Endothelial cell (in vitro differentiated cells): ENCODE results near the gene GLE1. TPM values are rescaled to one million over a fixed set of nuclear protein-coding genes. Genes with fewer than 3 reads are reported as not detected.

Experiments used
- DNase-seq: peaks from one replicate; pipeline ENCODE4 v3.0.0; 2021; ENCODE audit warnings: low spot score
- H3K27ac Mint-ChIP-seq: one replicate; pipeline ENCODE4 v1.8.0; 2021; ENCODE audit warnings: mixed read lengths, inconsistent platforms; ENCODE audit not compliant: unreplicated experiment
- H3K27me3 Mint-ChIP-seq: one replicate; pipeline ENCODE4 v1.8.0; 2021; ENCODE audit warnings: mild to moderate bottlenecking, moderate library complexity, mixed read lengths, inconsistent platforms; ENCODE audit not compliant: unreplicated experiment
- H3K36me3 Mint-ChIP-seq: one replicate; pipeline ENCODE4 v1.8.0; 2021; ENCODE audit warnings: mild to moderate bottlenecking, low read depth, mixed read lengths, inconsistent platforms; ENCODE audit not compliant: unreplicated experiment
- H3K4me1 Mint-ChIP-seq: one replicate; pipeline ENCODE4 v1.8.0; 2021; ENCODE audit warnings: mild to moderate bottlenecking, mixed read lengths, inconsistent platforms; ENCODE audit not compliant: unreplicated experiment
- H3K4me3 Mint-ChIP-seq: one replicate; pipeline ENCODE4 v1.8.0; 2021; ENCODE audit warnings: mild to moderate bottlenecking, mixed read lengths, inconsistent platforms; ENCODE audit not compliant: unreplicated experiment
- H3K9me3 Mint-ChIP-seq: one replicate; pipeline ENCODE4 v1.8.0; 2021; ENCODE audit warnings: mixed read lengths, inconsistent platforms; ENCODE audit not compliant: unreplicated experiment
- CTCF ChIP-seq: fragments of 200-600 bp; sonication (generic); IDR thresholded peaks from one replicate; pipeline ENCODE4 v1.5.0; 2021; ENCODE audit warnings: antibody characterized with exemption; ENCODE audit not compliant: unreplicated experiment
- total RNA-seq: library from RNA; stranded (reverse); fragmentation: NEBNext Ultra II Directional; extraction: Animal tissue kit (Norgen Biotek cat#: 25700); gene quantifications from one replicate; pipeline ENCODE4 v1.2.1, GENCODE V29; 2021; ENCODE audit not compliant: unreplicated experiment

The GLE1 gene
- total RNA-seq, 1 donor from 2014 or later = 17.5 TPM

DNA sequence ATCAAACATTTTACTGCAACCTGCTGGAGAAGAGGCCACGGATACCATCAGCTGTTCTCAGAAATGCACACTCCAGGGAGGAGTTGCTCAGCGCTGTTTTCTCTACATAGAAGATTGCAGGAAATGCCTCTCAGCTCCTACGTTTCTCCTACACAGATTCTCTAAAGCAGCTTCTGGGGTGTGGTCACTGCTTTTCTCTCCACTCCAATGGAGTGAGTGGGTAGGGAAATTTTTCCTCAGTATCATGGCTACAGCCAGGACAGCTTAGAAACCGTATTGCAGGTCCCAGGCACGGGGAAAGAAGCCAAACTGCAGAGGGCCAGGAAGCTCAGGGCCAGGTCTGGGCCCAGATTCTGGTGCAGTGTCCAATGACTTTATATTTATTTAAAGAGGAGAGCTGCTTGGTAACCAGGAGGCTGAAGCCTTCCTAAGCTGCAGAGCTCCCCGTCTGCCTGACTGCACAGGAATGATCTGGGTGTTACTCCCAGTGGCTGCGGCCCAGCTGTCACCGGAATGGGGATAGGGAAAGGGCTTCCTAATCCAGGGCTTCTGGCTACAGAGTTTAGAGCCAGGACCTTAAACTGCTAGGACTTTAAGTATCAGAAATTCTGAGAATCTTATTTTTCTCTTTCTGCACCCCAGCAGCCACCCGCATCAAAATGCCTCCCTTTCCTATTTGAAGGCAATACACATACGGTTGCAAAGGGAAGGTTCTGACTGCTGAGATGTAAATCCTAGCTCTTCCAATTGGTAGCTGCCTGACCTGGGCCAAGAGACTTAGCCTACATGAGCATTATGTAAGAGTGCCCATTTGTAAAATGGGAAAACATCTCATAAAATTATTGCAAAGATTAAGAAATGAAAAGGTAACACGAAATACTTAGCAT is 46.5 kb downstream of the GLE1 start:
- Mint-ChIP-seq H3K27ac (peak overlapping the region; percentile 96), H3K4me3 (peak overlapping the region; percentile 94), H3K9me3 (no peaks in the 10 kb centered on the region), H3K36me3 (no peaks in the 10 kb centered on the region), H3K4me1 (peaks cover 16% of the 10 kb centered on the region), H3K27me3 (peaks cover 7% of the 10 kb centered on the region)
- DNase-seq = no peak
- no peak for TF ChIP-seq CTCF

GRCh38 chr9:128551657-128552152 is 47.2 kb downstream of the GLE1 start:
- peaks cover 19% of the 10 kb centered on the region for H3K4me1 Mint-ChIP-seq
- TF ChIP-seq CTCF = no peak
- peak overlapping the region; percentile 94 for H3K4me3 Mint-ChIP-seq
- peaks cover 7% of the 10 kb centered on the region for H3K27me3 Mint-ChIP-seq
- H3K9me3 Mint-ChIP-seq = no peaks in the 10 kb centered on the region
- no peak for DNase-seq
- peak overlapping the region; percentile 96 for H3K27ac Mint-ChIP-seq
- no peaks in the 10 kb centered on the region for H3K36me3 Mint-ChIP-seq

DNA sequence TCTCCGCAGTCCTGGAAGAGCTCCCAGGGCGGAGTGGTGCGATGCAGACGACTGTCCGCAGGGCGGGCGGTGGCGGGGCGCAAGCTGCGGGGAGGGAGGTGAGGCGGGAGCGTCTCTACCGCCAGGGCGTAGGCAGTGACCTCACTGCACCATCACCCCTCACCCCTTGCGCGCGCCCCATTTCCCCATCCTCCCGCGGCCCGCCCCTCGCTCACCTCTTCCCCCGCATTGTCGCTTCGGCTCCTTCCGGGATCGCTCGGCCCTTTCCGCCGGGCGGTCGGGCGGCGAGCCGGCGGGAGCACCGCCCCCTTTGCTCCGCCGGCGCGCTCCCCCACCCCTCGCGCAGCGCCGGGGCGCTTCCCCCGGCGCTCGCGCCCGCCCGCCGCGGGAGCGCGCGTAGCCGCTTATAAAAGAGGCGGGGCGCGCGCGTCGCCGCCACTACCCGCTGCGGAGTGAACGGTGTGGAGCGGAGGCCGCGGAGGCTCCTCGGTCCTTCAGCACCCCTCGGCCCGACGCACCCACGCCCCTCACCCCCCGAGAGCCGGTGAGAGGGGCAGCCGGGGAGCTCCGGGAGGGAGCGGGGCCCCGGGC is 47.7 kb downstream of the GLE1 start, which contains the start of gene SPTAN1:
Gene SPTAN1 (plus strand): TSS at position 435 of the 591 bp plus-strand sequence. CDS start 14,154 bp downstream, outside the sequence.
- H3K27ac Mint-ChIP-seq = peak within 1 kb of the TSS; percentile 96
- peak within 1 kb of the TSS; percentile 94 for H3K4me3 Mint-ChIP-seq
- peaks cover 7% of the 10 kb centered on the region for H3K27me3 Mint-ChIP-seq
- peak; percentile 92 for DNase-seq
- no peaks in the 10 kb centered on the region for H3K36me3 Mint-ChIP-seq
- no peak for TF ChIP-seq CTCF
- H3K4me1 Mint-ChIP-seq = peaks cover 24% of the 10 kb centered on the region
- no peaks in the 10 kb centered on the region for H3K9me3 Mint-ChIP-seq

GRCh38 chr9:128552744-128553440 is 48.4 kb downstream of the GLE1 start:
- Mint-ChIP-seq H3K4me1 (peaks cover 28% of the 10 kb centered on the region), H3K36me3 (no peaks in the 10 kb centered on the region), H3K27ac (no peak overlapping the region), H3K9me3 (no peaks in the 10 kb centered on the region), H3K27me3 (peaks cover 7% of the 10 kb centered on the region), H3K4me3 (no peak overlapping the region)
- DNase-seq = no peak
- TF ChIP-seq CTCF = no peak
